GM23248 (cell line): ENCODE measurements around the gene RTKN2.

Experiments
- EZH2 ChIP-seq: fragments of 200-600 bp; sonication (generic); IDR thresholded peaks from 2 replicates; pipeline ENCODE4 v1.6.1; 2018; ENCODE audit warnings: antibody characterized with exemption, mild to moderate bottlenecking; ENCODE audit not compliant: insufficient read depth, poor library complexity, severe bottlenecking
- EZH2phosphoT487 ChIP-seq: fragments of 200-600 bp; sonication (generic); IDR thresholded peaks from 2 replicates; pipeline ENCODE4 v1.6.1; 2018; ENCODE audit warnings: antibody characterized with exemption, moderate library complexity, mild to moderate bottlenecking, low read depth; ENCODE audit not compliant: insufficient read depth

- TF ChIP-seq EZH2phosphoT487: no peak
- no peak for TF ChIP-seq EZH2
These were observed 9.7 kb downstream of the RTKN2 start for GRCh38 chr10:62258926-62259325.
